ENCODE data around the gene LMLN.
"Not testable (repeated sequence)": the region's sequence is repeated elsewhere in the genome, so short reads cannot be mapped to it uniquely, and the experiment has no call there.

LMLN gene

DNA sequence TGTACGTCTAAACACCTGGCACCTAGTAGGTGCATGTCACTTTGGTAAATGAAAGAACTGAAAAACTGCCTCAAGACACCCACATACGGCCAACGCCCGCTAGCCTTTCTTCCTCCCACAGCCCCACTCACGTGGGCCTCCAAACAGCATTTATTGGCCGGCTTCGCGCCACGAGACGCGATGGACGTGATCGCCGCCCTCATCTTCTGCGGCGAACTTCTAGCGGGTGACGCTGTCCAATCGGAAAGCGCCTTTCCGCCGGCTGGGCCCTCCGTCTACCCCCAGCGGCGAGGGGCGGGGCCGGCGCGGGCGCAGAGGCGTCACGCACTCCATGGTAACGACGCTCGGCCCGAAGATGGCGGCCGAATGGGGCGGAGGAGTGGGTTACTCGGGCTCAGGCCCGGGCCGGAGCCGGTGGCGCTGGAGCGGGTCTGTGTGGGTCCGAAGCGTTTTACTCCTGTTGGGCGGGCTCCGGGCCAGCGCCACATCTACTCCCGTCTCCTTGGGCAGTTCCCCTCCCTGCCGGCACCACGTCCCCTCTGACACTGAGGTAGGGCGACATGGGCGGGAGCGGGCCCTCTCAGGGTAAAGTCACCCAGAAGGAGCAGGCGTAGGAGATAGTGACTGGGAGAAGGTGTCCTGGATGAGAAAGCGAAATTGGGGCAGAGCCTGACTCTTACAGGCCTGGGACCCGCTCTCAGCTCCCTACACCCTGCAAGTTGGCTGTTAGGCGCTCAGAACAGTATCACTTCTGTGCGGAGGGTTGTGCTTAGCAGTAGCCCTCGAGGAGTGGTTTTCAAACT, at the start of gene LMLN:
Gene LMLN (plus strand): TSS at position 327 of the 803 bp plus-strand sequence. CDS start 29 bp downstream, at position 356.
- peak; percentile 96 for DNase-seq

DNA sequence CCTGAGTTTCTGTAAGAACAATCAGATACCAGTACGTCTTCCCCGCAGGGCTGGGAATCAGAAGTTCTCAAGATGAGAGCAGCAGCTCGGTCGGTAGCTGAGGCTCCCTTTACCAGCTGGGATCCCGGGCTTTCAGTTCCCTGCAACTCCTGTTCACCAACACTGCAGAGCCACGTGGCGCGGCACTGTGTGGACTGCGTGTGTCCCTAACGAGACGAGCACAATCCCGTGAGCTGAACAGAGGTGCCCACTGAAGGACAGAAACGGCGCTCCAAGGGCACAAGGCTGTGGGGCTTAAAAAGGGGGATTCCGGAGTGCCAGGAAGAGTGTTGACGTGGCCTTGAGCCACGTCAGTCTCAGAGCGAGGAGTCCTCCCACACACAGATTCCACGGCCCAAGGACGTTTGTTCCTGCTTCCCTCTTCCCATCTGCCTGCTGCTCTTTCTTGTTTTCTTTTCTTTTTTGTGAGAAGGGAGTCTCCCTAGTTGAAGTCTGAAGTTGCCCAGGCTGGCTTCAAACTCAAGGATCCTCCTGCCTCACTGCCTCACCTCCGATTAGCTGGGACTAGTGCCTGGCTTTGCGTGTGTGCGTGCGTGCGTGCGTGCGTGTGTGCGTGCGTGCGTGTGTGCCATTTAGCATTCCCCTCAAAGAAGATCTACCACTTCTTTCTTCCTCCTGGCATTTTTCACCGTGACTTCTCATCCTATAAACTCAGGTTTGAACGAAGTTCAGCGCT, 47.1 kb upstream of the LMLN start:
- no peak for DNase-seq

DNA sequence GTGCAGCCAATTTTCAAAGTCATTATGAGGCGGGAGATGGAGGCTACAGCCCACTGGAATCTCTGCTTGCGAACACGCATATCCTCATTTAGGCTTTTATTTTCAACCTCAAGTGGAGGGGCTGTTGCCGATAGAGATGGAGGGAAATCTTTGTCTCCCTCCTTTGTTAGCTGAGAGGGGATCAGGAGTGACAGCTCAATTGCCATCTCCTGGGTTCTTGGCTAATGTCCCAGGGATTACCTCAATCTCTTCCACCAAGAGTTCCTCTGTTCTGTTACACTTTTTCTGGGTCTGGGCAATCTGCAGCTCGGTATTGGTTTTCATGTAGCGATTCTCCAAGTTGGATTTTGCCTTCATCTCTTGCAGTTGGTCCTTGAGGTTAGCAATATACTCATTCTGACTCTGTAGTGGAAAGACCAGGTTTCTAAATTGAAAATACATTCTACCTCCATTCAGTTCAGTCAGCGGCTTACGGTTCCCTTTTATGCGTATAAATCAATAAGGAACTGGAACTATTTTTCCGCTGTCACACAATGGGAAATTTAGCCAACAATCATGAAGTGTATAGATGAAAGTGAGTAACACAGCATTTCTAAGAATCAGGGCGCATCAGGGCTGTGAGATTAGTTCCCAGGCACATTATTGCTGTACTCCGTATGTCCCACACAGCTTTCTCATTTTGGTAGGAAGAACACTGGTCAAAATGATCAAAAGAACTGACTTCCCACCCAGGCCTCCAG, 46.2 kb upstream of the LMLN start:
- DNase-seq = no peak

GRCh38 chr3:197921429-197922275, 38.4 kb upstream of the LMLN start:
- DNase-seq = not testable (repeated sequence)

DNA sequence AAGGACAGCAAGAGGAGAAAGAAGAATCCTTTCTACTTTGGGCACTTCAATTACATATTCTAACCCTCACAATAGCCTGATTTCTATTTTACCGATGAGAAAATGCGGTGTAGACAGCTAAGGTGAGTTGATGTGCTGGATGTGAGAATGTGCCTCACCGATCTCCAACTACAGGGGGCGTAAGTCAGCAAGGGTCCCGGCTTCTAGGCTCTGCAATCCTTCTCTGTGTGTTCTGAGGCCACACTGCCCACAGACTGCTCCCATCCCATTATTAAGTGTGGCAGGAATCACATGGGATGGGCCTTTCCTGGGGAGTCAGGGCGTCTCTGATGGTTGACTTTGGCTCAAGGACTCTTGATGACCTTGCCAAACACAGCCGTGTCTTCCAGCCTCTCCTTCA, 33.6 kb upstream of the LMLN start:
- no peak for DNase-seq

DNA sequence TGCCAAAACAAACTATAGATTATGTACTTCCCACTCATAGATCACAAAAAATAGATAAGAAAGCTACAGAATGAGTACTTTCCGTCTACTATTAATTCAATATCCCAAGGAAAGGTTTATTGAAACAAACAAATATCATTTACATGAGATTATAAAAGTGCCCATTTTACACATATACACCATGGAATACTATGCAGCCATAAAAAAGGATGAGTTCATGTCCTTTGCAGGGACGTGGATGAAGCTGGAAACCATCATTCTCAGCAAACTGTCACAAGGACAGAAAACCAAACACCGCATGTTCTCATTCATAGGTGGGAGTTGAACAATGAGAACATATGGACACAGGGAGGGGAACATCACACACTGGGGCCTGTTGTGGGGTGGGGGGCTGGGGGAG, 32.4 kb upstream of the LMLN start:
- not testable (repeated sequence) for DNase-seq

DNA sequence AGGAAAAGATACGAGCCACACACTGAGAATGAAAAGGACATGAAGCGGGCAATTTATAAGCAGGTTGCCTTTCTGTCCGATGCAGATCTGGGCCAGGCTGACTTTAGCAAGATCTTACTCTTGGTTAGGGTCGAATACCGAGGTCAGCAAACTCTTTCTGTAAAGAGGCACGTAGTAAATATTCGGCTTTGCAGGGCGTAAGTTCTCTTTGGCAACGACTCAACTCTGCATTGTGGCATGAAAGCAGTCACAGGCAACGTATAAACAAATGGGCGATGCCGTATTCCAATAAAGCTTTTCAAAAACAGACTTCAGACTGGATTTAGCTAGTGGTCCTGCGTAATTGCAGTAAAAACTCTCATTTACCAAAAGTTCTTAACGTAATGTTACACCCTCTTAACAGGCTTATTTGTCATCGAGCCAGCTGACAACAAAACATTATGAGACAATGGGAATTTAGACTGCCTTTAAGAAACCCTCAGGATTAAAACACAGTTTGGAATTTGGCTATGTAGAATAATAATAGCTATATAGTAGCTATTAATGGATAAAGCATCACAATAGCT, 23.1 kb upstream of the LMLN start:
- no peak for DNase-seq

DNA sequence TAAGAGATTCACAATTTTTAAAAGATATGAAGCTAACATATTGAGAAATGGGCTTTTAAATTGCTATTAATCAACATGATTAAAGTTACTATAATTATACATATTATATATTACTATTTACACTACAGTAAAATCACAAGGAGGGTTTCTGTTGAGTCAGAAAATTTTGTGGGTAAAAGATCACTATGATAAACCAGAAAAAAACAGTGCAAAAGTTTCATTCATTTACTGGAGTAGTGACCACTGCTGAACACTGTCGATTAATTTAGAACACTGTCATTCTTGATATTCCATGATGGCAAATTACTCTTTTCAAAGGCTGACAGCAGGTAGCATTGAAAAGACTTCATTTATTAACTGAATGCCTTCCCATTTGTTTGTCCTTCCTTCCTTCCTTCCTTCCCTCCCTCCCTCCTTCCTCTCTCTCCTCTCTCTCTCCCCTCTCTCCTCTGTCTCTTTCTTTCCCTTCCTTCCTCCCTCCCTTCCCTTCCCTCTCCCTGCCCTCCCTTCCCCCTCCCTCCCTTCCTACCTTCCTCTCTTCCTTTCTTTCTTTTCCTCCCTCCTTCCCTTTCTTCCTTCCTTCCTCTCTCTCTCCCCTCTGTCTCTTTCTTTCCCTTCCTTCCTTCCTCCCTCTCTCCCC, 19.2 kb upstream of the LMLN start:
- DNase-seq = no peak

- peak; percentile 66 for DNase-seq
Observed at GRCh38 chr3:197942956-197943556, 17.0 kb upstream of the LMLN start.

GRCh38 chr3:197949191-197949777, 10.7 kb upstream of the LMLN start:
- no peak for DNase-seq

GRCh38 chr3:197949778-197950676, 10.0 kb upstream of the LMLN start, which contains the start of gene RPL35A:
Gene RPL35A, plus strand, starts transcription at chr3:197950190. Its CDS starts 778 bp downstream, at chr3:197950968.
- peak; percentile 95 for DNase-seq

- no peak for DNase-seq
Observed at GRCh38 chr3:197950677-197951061, 9.3 kb upstream of the LMLN start.

- DNase-seq = no peak
Observed at GRCh38 chr3:197951392-197951990, 8.5 kb upstream of the LMLN start.

GRCh38 chr3:197952440-197952839, 7.6 kb upstream of the LMLN start:
- no peak for DNase-seq

DNA sequence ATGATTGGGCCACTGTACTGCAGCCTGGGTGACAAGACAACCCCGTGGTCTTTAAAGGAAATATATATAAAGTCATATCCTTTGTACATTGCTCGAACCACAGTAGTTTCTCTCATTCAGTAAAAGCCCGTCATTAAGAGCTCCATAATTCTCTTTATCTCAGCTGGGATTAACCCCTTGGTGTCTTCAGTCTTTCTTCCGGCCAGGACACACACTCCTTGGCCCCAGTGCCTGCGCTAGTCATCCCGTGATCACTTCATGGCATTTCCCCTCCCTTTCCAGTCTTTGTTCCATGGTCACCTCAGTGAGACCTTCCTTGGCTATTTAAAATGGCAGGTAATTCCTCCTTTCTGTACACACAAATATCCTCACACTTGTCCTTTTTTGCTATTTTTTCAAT, 6.7 kb upstream of the LMLN start:
- no peak for DNase-seq

- no peak for DNase-seq
Observed at GRCh38 chr3:197953881-197954280, 6.1 kb upstream of the LMLN start.

- DNase-seq = no peak
Observed at GRCh38 chr3:197955892-197956477, 4.0 kb upstream of the LMLN start.

GRCh38 chr3:197956626-197956988, 3.4 kb upstream of the LMLN start:
- DNase-seq = no peak

GRCh38 chr3:197957790-197958133, 2.3 kb upstream of the LMLN start:
- DNase-seq = no peak
